Activated T-helper 2 cell treated with anti-CD3 and anti-CD28 coated beads, Interferon-gamma antibody, Interleukin-2, Interleukin-4, amounts not matched to agents 10 μg/mL and 5 μg/mL and 100 μg/mL, durations not matched to agents 14 hours and 24 hours and 36 hours (primary cell): Measurements from ENCODE around the gene FKBP6. TPM values are rescaled to one million over a fixed set of nuclear protein-coding genes. Genes with fewer than 3 reads are reported as not detected.
"Not testable (repeated sequence)": the region's sequence is repeated elsewhere in the genome, so short reads cannot be mapped to it uniquely, and the experiment has no call there.

Experiments
- DNase-seq: peaks from one replicate; pipeline ENCODE4 v3.0.0; 2021; ENCODE audit warnings: low spot score
- H3K27ac Mint-ChIP-seq: one replicate; pipeline ENCODE4 v1.8.0; 2021; ENCODE audit warnings: mixed read lengths
- H3K27me3 Mint-ChIP-seq: one replicate; pipeline ENCODE4 v1.8.0; 2021; ENCODE audit warnings: low read depth, mixed read lengths
- H3K36me3 Mint-ChIP-seq: one replicate; pipeline ENCODE4 v1.8.0; 2021; ENCODE audit warnings: low read depth, mixed read lengths
- H3K4me1 Mint-ChIP-seq: one replicate; pipeline ENCODE4 v1.8.0; 2021; ENCODE audit warnings: low read depth, mixed read lengths
- H3K4me3 Mint-ChIP-seq: one replicate; pipeline ENCODE4 v1.8.0; 2021; ENCODE audit warnings: low read depth, mild to moderate bottlenecking, moderate library complexity, mixed read lengths
- H3K9me3 Mint-ChIP-seq: one replicate; pipeline ENCODE4 v1.8.0; 2021; ENCODE audit warnings: mixed read lengths
- intact Hi-C: fragments of 100-400 bp; cut with micrococcal nuclease; formaldehyde crosslinking; loops from one replicate; pipeline ENCODE4 v1.15.1; 2023
- total RNA-seq: library from RNA; stranded (reverse); gene quantifications from 2 replicates; pipeline ENCODE4 v1.2.3, GENCODE V29; 2022

The FKBP6 gene
- total RNA-seq, 1 donor from 2014 or later, result not detected

GRCh38 chr7:73351447-73352167 lies 23.6 kb downstream of the FKBP6 start:
- no peaks in the 10 kb centered on the region for H3K9me3 Mint-ChIP-seq
- no peaks in the 10 kb centered on the region for H3K36me3 Mint-ChIP-seq
- no peak overlapping the region for H3K27ac Mint-ChIP-seq
- no peaks in the 10 kb centered on the region for H3K27me3 Mint-ChIP-seq
- no peak for DNase-seq
- no peaks in the 10 kb centered on the region for H3K4me1 Mint-ChIP-seq
- intact Hi-C loops, result no loop called here
- no peak overlapping the region for H3K4me3 Mint-ChIP-seq

GRCh38 chr7:73352784-73353183 lies 24.8 kb downstream of the FKBP6 start:
- intact Hi-C loops, result no loop called here
- Mint-ChIP-seq H3K27me3 (no peaks in the 10 kb centered on the region), H3K4me1 (no peaks in the 10 kb centered on the region), H3K27ac (no peak overlapping the region), H3K36me3 (no peaks in the 10 kb centered on the region), H3K9me3 (no peaks in the 10 kb centered on the region), H3K4me3 (no peak overlapping the region)
- no peak for DNase-seq

GRCh38 chr7:73353243-73353642 lies 25.3 kb downstream of the FKBP6 start:
- H3K4me3 Mint-ChIP-seq, result no peak overlapping the region
- H3K27me3 Mint-ChIP-seq, result peaks cover 3% of the 10 kb centered on the region
- no peaks in the 10 kb centered on the region for H3K4me1 Mint-ChIP-seq
- no peaks in the 10 kb centered on the region for H3K36me3 Mint-ChIP-seq
- intact Hi-C loops, result no loop called here
- H3K9me3 Mint-ChIP-seq, result no peaks in the 10 kb centered on the region
- H3K27ac Mint-ChIP-seq, result no peak overlapping the region
- no peak for DNase-seq

GRCh38 chr7:73354196-73354595 lies 26.2 kb downstream of the FKBP6 start:
- H3K27ac Mint-ChIP-seq, result no peak overlapping the region
- no peak for DNase-seq
- H3K36me3 Mint-ChIP-seq, result no peaks in the 10 kb centered on the region
- no peaks in the 10 kb centered on the region for H3K9me3 Mint-ChIP-seq
- peaks cover 3% of the 10 kb centered on the region for H3K27me3 Mint-ChIP-seq
- intact Hi-C loops, result no loop called here
- H3K4me1 Mint-ChIP-seq, result no peaks in the 10 kb centered on the region
- H3K4me3 Mint-ChIP-seq, result no peak overlapping the region

- no peak overlapping the region for H3K27ac Mint-ChIP-seq
- intact Hi-C loops, result no loop called here
- no peaks in the 10 kb centered on the region for H3K36me3 Mint-ChIP-seq
- DNase-seq, result no peak
- no peaks in the 10 kb centered on the region for H3K4me1 Mint-ChIP-seq
- peaks cover 5% of the 10 kb centered on the region for H3K27me3 Mint-ChIP-seq
- H3K9me3 Mint-ChIP-seq, result no peaks in the 10 kb centered on the region
- no peak overlapping the region for H3K4me3 Mint-ChIP-seq
Measured at GRCh38 chr7:73354821-73355220, 26.9 kb downstream of the FKBP6 start.

- Mint-ChIP-seq H3K4me3 (no peak overlapping the region), H3K27me3 (peaks cover 5% of the 10 kb centered on the region), H3K27ac (no peak overlapping the region), H3K9me3 (no peaks in the 10 kb centered on the region), H3K4me1 (no peaks in the 10 kb centered on the region), H3K36me3 (no peaks in the 10 kb centered on the region)
- intact Hi-C loops, result no loop called here
- DNase-seq, result no peak
Measured at GRCh38 chr7:73356159-73356558, 28.2 kb downstream of the FKBP6 start.

- H3K27me3 Mint-ChIP-seq, result peaks cover 5% of the 10 kb centered on the region
- H3K27ac Mint-ChIP-seq, result no peak overlapping the region
- no peaks in the 10 kb centered on the region for H3K9me3 Mint-ChIP-seq
Measured at GRCh38 chr7:73358590-73359275, 30.8 kb downstream of the FKBP6 start.

GRCh38 chr7:73359306-73359705 lies 31.3 kb downstream of the FKBP6 start:
- Mint-ChIP-seq H3K27me3 (peaks cover 5% of the 10 kb centered on the region), H3K9me3 (no peaks in the 10 kb centered on the region), H3K4me3 (no peak overlapping the region), H3K27ac (no peak overlapping the region), H3K36me3 (no peaks in the 10 kb centered on the region), H3K4me1 (no peaks in the 10 kb centered on the region)
- intact Hi-C loops, result no loop called here
- DNase-seq, result no peak

More at GRCh38 chr7:73358590-73359275, 30.8 kb downstream of the FKBP6 start:
- intact Hi-C loops, result no loop called here
- Mint-ChIP-seq H3K4me3 (no peak overlapping the region), H3K4me1 (no peaks in the 10 kb centered on the region), H3K36me3 (no peaks in the 10 kb centered on the region)
- DNase-seq, result no peak

GRCh38 chr7:73359746-73360375 lies 31.9 kb downstream of the FKBP6 start:
- H3K27me3 Mint-ChIP-seq, result peaks cover 5% of the 10 kb centered on the region
- H3K9me3 Mint-ChIP-seq, result no peaks in the 10 kb centered on the region
- no peaks in the 10 kb centered on the region for H3K4me1 Mint-ChIP-seq
- H3K36me3 Mint-ChIP-seq, result no peaks in the 10 kb centered on the region
- H3K4me3 Mint-ChIP-seq, result no peak overlapping the region
- DNase-seq, result no peak
- intact Hi-C loops, result no loop called here
- no peak overlapping the region for H3K27ac Mint-ChIP-seq

GRCh38 chr7:73360590-73360989 lies 32.6 kb downstream of the FKBP6 start:
- H3K4me1 Mint-ChIP-seq, intact Hi-C loops, H3K27me3 Mint-ChIP-seq, H3K4me3 Mint-ChIP-seq, DNase-seq, H3K9me3 Mint-ChIP-seq, H3K36me3 Mint-ChIP-seq, H3K27ac Mint-ChIP-seq: not testable (repeated sequence)

GRCh38 chr7:73363225-73364005 lies 35.5 kb downstream of the FKBP6 start:
- Mint-ChIP-seq H3K9me3 (no peaks in the 10 kb centered on the region), H3K4me1 (no peaks in the 10 kb centered on the region), H3K27ac (no peak overlapping the region), H3K36me3 (no peaks in the 10 kb centered on the region), H3K27me3 (peaks cover 2% of the 10 kb centered on the region), H3K4me3 (no peak overlapping the region)
- no peak for DNase-seq
- intact Hi-C loops, result no loop called here

GRCh38 chr7:73364006-73364728 lies 36.2 kb downstream of the FKBP6 start:
- Mint-ChIP-seq H3K4me1 (no peaks in the 10 kb centered on the region), H3K9me3 (no peaks in the 10 kb centered on the region), H3K4me3 (no peak overlapping the region), H3K36me3 (no peaks in the 10 kb centered on the region), H3K27ac (no peak overlapping the region), H3K27me3 (peaks cover 2% of the 10 kb centered on the region)
- DNase-seq, result no peak
- intact Hi-C loops, result no loop called here
